ENCODE results near the gene AADAC.

AADAC gene

DNA sequence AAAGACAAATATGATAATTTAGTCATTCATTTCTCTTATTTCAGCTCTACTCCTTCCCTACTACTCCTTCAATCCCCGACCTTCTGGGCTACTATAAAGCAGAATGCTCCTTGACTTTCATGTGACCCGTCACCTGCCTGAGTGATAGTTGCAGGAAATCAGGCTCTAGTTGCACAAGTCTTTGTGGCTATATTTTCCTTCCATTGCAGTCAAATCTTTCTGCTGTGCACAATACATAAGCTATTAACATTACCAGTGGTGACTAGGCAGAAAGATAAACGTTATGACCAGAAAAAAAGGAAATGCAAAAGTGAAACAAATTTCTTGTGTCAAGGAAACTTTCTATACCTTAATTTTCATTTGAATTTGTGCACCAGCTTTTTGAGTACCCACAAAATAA is 61.8 kb downstream of the AADAC start:
- no peak for TF ChIP-seq SIN3A (IDR thresholded peaks at IDR 0.05; ENCODE audit: borderline replicate concordance, insufficient read depth, low read length)
- TF ChIP-seq POLR2AphosphoS5 (IDR thresholded peaks at IDR 0.05; ENCODE audit: low read depth, low read length), result no peak
- no peak for TF ChIP-seq FOXP2 (optimal IDR thresholded peaks at IDR 0.05; ENCODE audit: borderline replicate concordance, extremely low read depth, extremely low read length, insufficient read depth)
- TF ChIP-seq, protein P1, sequence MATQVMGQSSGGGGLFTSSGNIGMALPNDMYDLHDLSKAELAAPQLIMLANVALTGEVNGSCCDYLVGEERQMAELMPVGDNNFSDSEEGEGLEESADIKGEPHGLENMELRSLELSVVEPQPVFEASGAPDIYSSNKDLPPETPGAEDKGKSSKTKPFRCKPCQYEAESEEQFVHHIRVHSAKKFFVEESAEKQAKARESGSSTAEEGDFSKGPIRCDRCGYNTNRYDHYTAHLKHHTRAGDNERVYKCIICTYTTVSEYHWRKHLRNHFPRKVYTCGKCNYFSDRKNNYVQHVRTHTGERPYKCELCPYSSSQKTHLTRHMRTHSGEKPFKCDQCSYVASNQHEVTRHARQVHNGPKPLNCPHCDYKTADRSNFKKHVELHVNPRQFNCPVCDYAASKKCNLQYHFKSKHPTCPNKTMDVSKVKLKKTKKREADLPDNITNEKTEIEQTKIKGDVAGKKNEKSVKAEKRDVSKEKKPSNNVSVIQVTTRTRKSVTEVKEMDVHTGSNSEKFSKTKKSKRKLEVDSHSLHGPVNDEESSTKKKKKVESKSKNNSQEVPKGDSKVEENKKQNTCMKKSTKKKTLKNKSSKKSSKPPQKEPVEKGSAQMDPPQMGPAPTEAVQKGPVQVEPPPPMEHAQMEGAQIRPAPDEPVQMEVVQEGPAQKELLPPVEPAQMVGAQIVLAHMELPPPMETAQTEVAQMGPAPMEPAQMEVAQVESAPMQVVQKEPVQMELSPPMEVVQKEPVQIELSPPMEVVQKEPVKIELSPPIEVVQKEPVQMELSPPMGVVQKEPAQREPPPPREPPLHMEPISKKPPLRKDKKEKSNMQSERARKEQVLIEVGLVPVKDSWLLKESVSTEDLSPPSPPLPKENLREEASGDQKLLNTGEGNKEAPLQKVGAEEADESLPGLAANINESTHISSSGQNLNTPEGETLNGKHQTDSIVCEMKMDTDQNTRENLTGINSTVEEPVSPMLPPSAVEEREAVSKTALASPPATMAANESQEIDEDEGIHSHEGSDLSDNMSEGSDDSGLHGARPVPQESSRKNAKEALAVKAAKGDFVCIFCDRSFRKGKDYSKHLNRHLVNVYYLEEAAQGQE (IDR thresholded peaks at IDR 0.05; ENCODE audit: insufficient read depth in 1 of 2, low read depth in 2 of 2, low read length in 2 of 2), result no peak
- TF ChIP-seq TAF1 (IDR thresholded peaks at IDR 0.05; ENCODE audit: borderline replicate concordance, insufficient read depth, low read length), result no peak

DNA sequence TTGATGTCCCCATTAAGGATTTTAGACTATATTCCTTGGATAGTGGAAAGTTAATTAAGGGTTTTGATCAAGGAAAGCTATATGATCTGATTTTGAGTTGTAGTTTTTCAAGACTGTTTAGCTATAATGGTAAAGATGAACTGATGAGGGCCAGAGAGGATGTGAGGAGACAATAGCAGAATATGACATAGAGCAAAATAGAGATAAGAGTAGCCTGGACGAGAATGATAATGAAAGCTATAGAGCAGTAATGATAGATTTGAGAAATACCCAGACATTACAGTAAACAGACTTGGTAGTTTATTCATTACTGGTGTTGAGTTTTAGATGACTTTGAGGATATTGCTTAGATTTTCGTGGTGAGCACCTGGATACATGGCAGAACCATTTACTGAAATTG is 63.4 kb downstream of the AADAC start:
- TF ChIP-seq, protein P1 (IDR thresholded peaks at IDR 0.05; ENCODE audit: insufficient read depth in 1 of 2, low read depth in 2 of 2, low read length in 2 of 2), result no peak
- no peak for TF ChIP-seq POLR2AphosphoS5 (IDR thresholded peaks at IDR 0.05; ENCODE audit: low read depth, low read length)
- no peak for TF ChIP-seq SIN3A (IDR thresholded peaks at IDR 0.05; ENCODE audit: borderline replicate concordance, insufficient read depth, low read length)
- no peak for TF ChIP-seq FOXP2 (optimal IDR thresholded peaks at IDR 0.05; ENCODE audit: borderline replicate concordance, extremely low read depth, extremely low read length, insufficient read depth)
